GM18519 (cell line): ENCODE measurements around the gene ERLEC1.
A peak's percentile ranks its signal among the peaks of the same experiment; 100 is the strongest.
"Not testable (repeated sequence)": the region's sequence is repeated elsewhere in the genome, so short reads cannot be mapped to it uniquely, and the experiment has no call there.

Experiments used
- ATAC-seq: cut with Tn5 transposase; IDR thresholded peaks from one replicate; pipeline ENCODE4 v1.9.1; 2021; ENCODE audit warnings: mild to moderate bottlenecking, moderate library complexity; ENCODE audit not compliant: unreplicated experiment, low FRiP score

ERLEC1 gene, protein sequence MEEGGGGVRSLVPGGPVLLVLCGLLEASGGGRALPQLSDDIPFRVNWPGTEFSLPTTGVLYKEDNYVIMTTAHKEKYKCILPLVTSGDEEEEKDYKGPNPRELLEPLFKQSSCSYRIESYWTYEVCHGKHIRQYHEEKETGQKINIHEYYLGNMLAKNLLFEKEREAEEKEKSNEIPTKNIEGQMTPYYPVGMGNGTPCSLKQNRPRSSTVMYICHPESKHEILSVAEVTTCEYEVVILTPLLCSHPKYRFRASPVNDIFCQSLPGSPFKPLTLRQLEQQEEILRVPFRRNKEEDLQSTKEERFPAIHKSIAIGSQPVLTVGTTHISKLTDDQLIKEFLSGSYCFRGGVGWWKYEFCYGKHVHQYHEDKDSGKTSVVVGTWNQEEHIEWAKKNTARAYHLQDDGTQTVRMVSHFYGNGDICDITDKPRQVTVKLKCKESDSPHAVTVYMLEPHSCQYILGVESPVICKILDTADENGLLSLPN

DNA sequence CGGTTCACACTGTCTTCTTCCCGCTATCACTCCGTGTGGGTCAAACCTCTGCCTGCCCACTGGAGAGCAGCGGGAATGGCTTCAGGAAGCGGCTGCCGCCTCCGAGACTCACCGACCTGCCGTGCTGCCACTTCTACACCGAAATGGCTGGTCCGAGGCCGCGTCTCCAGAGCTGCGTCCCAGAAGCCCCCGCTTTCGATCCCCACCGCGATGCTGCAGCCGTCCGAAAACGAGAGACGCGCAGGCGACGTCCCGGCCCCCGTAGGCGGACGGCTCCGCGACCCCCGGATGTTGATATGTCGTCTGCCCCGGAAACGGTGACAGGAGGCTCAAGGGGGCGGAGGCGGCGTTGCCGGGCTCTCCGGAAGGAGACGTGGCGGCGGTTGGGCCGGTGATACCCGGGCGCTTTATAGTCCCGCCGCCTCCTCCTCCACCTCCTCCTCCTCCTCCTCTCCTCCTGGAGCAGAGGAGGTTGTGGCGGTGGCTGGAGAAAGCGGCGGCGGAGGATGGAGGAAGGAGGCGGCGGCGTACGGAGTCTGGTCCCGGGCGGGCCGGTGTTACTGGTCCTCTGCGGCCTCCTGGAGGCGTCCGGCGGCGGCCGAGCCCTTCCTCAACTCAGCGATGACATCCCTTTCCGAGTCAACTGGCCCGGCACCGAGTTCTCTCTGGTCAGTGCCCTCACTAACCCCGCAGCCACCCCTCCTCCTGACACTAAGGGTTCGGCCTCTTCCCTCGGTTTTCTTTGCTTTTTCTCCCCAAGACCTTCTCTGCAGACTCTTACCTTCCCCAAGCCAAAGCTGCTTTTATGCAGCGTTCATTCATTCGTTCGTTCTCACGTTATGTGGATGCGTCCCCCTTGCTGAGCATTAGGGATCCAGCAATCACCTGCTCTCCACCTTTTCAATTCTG is at the start of gene ERLEC1, which contains the start of gene ASB3:
Gene ERLEC1 (plus strand): TSS at position 340 of the 909 bp plus-strand sequence. CDS start 167 bp downstream, at position 507.
Gene ASB3 (minus strand): TSS at position 249 of the 909 bp plus-strand sequence. CDS start 21,381 bp downstream, outside the sequence.
- ATAC-seq = peak; percentile 92

DNA sequence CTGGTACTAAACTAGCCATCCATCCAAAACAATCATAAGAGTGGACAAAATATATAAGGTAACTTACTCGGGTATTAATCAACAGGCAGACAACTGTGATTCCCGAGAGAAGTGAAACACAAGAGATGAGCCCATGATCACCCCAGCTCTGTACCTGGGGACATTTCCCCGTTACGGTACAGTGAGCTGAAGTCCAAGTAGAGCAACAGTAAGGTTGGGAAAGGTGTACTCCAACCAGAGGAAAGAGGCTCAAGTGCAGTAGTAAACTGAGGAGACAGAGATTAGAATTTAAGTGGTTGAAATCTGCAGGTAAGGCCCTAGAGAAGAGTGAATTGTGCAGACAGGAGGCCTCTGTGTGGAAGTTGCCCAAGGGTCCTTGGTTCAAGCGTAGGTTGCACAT is 49.8 kb upstream of the ERLEC1 start:
- no peak for ATAC-seq

DNA sequence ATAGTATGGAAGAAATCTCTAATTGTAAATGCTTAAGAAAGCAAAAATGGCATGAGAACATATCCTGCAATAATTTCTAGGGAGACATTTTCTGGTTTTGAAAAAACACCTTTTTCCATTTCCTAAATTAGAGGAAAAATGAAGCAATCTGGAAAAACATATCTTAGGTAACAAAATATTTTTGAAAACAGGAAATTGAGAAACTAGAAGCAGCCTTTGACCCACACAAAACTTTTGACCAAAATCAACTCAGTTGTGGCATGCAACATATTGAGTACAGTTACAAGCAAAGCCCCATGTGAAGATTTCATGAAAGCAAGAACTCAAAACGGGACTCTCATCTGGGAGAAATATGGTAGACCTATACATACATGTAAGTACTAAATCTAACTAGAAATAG is 47.8 kb upstream of the ERLEC1 start:
- no peak for ATAC-seq

DNA sequence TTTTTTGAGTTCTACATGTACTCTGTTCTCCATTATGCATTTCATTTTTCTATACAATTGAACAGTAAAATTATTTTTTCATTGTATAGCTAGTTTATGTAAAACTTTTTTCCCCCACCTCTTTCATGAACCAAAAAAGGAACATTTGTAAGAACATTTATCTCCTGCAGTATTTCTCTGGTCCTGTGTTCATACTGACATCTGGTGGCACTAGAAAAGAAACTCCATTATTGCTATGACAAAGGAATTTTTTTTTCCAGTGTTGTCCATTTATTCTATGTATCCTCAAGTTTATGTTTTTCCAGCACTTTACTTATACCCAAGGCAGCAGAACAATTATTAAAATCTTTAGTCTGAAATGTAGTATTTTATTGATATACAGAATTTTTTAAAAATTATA is 46.7 kb upstream of the ERLEC1 start:
- ATAC-seq = no peak

DNA sequence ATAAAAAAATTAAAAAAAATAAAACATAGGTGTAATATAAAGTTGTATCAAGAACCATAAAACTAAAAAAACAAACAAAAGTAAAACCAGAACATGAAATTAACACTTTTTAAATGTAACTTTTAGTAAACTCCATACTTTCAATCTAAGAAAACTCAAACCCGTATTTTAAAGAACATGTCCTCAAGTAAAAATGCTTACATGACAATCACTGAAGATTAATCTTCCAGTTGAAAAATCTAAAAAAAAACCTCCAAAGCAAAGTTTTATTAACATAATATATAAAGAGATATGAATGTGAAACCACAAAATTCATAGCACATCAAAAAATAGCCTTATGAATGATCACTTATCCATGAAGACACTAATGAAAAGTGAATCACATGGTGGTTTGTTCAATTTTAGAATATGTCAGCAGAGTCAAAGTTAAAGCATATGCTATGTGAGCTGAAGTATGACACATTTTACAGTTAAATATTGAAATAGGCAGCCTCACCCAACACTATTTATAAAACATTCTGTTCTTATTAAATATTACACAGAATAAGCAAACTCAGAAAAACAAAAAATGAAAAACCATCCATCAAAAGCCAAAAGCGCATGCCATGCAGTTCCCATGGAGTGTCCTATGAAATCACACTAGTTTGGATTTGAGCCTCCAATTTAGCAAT is 42.3 kb upstream of the ERLEC1 start:
- no peak for ATAC-seq

DNA sequence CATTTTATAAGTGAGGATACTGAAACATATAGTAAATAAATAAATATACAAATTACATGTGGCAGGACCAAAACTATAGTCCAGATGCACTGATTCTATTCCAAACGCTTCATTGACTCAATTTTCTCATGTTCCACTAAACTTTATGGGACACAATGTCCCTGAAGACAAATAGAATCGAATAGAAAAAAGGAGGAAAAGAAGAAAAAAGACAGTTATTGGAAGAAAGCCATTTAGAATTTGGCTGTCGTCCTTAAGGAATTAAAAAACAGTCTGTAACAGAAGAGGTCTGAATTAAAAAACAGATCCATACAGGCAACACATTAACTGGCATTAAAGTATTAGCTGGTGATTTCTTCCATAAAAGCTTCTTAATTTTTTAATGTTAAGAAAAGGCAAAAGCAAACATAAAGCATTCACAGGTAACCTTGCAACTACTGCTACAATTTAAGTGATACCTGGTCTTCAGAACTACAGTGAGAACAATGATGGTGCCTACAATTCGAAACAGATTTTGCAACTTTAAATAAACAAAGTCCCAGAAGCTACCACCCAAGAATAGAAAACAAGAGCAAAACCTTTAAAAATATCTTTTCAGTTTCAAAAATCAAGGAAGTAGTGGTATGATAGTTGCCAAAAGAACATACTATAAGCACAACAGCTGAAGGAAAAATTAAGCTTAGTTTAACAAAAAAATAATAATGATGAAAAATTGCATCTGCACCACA is 36.6 kb upstream of the ERLEC1 start:
- ATAC-seq = no peak

DNA sequence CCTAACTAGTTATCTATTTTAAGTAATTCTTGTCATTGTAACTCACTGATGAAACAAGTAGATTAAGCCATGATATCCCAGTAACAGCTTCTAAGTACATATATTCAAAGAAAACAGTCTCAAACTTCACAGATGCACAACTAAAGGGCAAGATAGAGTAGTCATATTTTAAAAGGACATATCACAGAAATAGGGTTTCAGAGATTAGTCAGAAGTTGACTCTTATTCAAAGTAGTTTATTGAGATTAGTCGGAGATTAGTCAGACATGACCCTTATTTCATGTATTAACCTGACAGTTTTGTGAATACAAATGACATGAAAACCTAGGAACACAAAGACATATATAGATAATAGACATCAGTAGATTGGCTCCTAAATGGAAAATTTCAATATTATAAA is 35.1 kb upstream of the ERLEC1 start:
- peak; percentile 98 for ATAC-seq

DNA sequence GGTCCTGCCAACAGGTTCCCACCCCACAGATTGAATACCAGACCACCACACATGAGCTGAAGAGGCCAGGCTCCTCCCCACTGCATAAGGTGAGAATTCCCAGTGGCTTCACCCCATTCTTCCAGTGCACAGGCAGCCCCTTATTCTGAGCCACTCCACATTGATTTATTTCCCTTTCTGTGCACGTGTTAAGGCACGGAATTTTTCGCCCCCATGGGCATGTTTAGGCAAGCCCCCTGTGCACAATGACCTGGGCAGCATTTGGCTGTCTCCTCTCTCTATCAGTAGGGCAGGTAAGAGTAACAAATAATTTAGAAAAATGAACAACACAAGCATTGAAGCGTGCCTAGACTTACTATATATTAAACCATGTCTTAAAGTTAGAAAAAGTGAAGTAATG is 34.5 kb upstream of the ERLEC1 start:
- ATAC-seq = no peak

DNA sequence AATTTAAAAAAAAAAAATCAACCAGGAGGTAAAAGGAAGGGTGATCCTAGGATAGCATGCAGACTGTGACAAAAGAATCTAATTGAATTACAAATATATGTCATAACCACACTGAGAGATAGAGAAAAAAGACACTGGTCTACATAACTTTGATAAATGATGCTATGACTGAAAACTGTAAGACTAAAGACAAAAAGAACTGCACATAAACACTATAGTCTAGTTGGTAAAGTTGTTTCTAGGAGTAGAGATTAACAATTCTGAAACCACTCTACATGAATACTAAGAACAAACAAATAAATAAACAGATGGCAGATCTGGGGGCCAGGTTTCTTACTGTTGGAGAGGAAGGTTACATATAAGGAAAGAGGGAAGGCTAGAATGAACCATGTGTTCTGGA is 33.8 kb upstream of the ERLEC1 start:
- ATAC-seq = no peak

DNA sequence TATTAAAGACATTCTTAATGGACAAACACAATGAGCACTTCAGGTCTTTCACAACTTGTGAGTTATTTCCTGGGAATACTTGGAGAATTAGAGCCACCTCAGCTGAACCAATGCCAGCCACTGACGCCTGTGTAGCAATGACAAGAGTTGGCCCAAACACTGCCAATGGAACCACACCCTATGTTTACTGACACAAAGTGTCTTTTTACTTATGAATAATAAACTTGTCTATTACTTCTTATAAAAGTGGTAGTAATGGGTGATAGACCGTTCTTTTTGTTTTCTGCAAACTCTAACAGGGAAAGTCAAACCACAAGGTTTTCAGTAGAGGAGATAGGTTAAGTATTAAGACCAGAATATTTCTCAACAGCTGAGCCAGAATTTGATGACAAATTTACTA is 31.7 kb upstream of the ERLEC1 start:
- ATAC-seq = no peak

DNA sequence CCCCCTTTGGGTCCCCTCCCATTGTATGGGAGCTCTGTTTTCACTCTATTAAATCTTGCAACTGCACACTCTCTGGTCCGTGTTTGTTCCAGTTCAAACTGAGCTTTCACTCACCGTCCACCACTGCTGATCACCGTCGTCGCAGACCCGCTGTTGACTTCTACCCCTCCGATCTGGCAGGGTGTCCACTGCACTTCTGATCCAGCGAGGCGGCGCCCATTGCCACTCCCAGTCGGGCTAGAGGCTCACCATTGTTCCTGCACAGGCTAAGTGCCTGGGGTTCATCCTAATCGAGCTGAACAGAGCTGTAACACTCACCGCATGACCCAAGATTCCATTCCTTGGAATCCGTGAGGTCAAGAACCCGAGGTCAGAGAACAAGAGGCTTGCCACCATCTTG is 30.2 kb upstream of the ERLEC1 start:
- no peak for ATAC-seq

DNA sequence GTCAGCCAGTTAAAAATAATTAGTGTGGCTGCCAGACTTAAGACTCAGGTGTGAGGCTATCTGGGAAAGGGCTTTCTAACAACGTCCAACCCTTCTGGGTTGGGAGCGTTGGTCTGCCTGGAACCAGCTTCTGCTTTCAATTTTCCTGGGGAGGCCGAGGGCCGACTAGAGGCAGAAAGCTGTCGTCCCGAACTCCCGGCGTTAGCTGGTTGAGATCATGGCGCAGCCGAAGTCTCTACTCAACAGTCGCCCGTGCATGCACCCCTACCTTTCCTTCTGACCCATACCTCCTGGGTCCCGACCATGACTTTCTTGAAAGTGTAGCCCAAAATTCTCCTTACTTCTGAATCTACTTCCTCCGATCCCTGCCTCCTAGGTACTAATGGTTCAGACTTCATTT is 29.6 kb upstream of the ERLEC1 start:
- ATAC-seq = not testable (repeated sequence)

DNA sequence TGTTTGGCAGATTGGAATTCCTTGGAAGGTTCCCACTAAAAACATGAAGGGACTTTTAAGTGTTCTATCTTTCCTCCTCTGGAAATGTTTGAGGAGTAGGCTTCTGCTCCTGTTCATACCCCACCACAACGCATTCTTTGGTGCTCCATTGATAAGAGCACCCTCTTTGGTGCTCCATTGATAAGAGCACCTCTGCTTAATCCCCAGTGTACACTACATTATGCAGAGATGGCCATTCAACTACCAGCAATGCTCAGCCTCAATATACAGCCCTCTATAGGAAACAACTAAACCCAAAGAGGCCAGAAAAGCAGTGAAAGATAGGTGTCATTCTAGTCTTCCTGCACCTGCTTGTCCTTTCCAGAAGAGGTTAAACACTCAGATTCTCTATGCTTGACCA is 21.1 kb upstream of the ERLEC1 start:
- ATAC-seq = no peak

DNA sequence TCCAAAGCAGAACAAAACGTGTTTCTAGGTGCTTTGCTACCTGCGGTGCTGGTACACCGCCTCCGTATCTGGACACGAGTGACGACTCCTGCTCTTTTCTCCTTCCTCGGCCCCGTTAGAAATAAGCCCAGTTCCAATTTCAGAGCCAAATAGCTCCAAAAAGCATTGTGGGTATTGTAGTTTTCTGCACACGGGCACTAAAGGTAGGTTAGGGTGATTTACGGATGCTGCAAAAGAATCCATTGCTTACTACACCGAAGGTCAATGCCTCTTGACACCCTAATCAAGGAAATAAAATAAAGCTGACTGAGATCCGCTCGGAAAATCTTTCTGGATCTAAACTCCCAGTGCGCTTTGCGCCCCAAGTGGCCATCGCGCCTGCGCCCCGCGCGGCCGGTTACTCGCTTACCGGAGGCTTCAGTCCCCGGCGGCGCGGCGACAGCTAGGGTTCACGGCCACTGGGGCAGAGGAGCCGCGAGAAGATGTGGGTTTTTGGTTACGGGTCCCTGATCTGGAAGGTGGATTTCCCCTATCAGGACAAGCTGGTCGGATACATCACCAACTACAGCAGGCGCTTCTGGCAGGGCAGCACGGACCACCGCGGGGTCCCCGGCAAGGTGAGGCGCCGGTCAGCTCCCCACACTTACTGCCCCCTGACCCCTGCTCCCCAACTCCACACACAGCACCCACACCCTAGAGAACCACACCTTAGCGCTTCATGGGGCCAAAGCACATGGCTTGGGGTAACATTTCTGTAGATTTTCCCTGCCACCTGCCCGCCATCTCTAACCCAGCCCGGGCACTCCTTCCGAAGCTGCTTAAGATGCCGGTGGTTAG is 19.2 kb upstream of the ERLEC1 start, which contains the start of gene CHAC2:
Gene CHAC2 (plus strand): TSS at position 400 of the 837 bp plus-strand sequence. CDS start 83 bp downstream, at position 483.
- ATAC-seq = peak; percentile 86

DNA sequence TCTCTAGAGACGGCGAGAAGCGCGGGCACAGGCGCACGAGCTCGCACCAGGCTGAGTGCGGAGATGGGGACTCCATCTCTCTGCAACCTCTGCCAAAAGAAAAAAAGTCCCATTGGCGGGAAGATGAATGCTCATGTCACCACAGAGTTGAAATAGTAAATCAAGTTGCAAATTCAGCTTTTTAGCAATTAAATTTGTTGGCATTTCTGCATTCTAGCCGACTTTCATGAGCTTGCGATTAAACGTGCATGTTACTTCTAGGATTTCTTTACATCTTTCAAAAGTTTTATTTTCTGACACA is 18.7 kb upstream of the ERLEC1 start:
- ATAC-seq = no peak

DNA sequence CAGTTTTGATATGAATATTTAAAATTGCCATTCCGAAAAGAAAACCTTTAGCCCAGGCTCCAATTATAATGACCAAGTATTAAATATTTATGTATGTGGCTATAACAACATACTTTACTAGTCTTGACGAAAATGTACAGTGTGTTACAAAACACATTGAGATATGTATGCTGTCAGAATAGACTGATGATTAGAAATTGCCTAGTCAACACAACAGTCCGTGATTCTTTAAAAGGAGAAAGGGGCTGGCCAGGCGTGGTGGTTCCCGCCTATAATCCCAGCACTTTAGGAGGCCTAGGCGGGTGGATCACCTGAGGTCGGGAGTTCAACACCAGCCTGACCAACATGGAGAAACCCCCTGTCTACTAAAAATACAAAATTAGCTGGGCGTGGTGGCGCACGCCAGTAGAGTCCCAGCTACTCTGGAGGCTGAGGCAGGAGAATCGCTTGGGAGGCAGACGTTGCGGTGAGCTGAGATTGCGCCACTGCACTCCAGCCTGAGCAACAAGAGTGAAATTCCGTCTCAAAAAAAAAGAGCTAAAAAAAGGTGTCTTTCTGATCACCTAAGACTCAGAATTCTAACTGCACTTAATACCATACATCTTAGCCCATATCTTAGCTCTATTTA is 17.4 kb upstream of the ERLEC1 start:
- no peak for ATAC-seq

DNA sequence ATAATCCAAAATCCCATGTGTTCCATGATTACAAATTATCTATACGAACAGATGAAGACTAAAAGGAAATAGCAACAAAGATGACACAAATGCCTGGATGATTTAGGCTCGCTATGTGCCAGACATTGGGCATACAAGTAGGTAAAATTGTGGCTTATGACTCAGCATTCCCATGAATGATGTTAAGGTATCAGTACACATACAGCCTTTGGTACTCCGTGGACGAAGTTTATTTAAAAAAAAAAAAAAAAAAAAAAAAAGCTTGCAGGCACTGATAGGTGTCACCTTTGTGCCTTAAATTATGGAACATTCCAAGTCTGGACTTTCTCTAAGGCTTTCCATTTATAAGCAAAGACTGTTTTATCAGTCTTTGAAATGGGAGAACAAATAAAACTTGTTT is 16.6 kb upstream of the ERLEC1 start:
- ATAC-seq = no peak

DNA sequence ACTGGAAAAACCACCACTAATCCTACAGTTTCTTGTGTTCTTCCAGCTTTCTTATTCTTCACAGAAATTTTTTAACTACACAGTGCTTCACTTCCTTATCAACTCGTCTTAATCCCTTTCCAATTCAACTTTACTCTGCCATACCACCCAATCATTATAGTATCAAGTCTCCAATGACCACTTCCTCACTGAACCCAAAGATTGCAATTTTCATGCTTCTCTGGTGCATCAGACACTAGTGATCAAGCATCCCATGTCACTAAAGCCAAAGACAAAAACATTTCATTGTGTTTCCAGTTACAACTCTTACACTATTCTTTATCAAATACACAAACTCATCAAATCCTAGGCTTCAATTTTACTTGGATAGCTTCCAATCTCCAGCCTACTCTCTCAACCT is 9.7 kb upstream of the ERLEC1 start:
- no peak for ATAC-seq
